ENCODE results near the gene HK3.

Gene HK3

GRCh38 chr5:176870110-176870591 lies 29.0 kb downstream of the HK3 start:
- no peak for DNase-seq (ENCODE audit: low read depth in 2 of 3, low spot score in 2 of 3)

GRCh38 chr5:176869501-176870109 lies 29.5 kb downstream of the HK3 start:
- no peak for DNase-seq (ENCODE audit: low read depth in 2 of 3, low spot score in 2 of 3)

- DNase-seq (ENCODE audit: low read depth in 2 of 3, low spot score in 2 of 3): no peak
Observed at GRCh38 chr5:176868731-176869130, 30.4 kb downstream of the HK3 start.

- DNase-seq (ENCODE audit: low read depth in 2 of 3, low spot score in 2 of 3): no peak
Observed at GRCh38 chr5:176868126-176868525, 31.0 kb downstream of the HK3 start.

GRCh38 chr5:176866707-176867310 lies 32.3 kb downstream of the HK3 start:
- DNase-seq (ENCODE audit: low read depth in 2 of 3, low spot score in 2 of 3): no peak

GRCh38 chr5:176865964-176866363 lies 33.2 kb downstream of the HK3 start:
- DNase-seq (ENCODE audit: low read depth in 2 of 3, low spot score in 2 of 3): no peak

- no peak for DNase-seq (ENCODE audit: low read depth in 2 of 3, low spot score in 2 of 3)
Observed at GRCh38 chr5:176864755-176865154, 34.4 kb downstream of the HK3 start.

- no peak for DNase-seq (ENCODE audit: low read depth in 2 of 3, low spot score in 2 of 3)
Observed at GRCh38 chr5:176863765-176864098, 35.4 kb downstream of the HK3 start.

- no peak for DNase-seq (ENCODE audit: low read depth in 2 of 3, low spot score in 2 of 3)
Observed at GRCh38 chr5:176863041-176863764, 35.9 kb downstream of the HK3 start.

- no peak for DNase-seq (ENCODE audit: low read depth in 2 of 3, low spot score in 2 of 3)
Observed at GRCh38 chr5:176862330-176862995, 36.7 kb downstream of the HK3 start.

- DNase-seq (ENCODE audit: low read depth in 2 of 3, low spot score in 2 of 3): no peak
Observed at GRCh38 chr5:176861276-176861675, 37.9 kb downstream of the HK3 start.

GRCh38 chr5:176860381-176860780 lies 38.8 kb downstream of the HK3 start:
- DNase-seq (ENCODE audit: low read depth in 2 of 3, low spot score in 2 of 3): no peak

- no peak for DNase-seq (ENCODE audit: low read depth in 2 of 3, low spot score in 2 of 3)
Observed at GRCh38 chr5:176859916-176860315, 39.2 kb downstream of the HK3 start.

- DNase-seq (ENCODE audit: low read depth in 2 of 3, low spot score in 2 of 3): no peak
Observed at GRCh38 chr5:176857894-176858273, 41.3 kb downstream of the HK3 start.

GRCh38 chr5:176857216-176857893 lies 41.8 kb downstream of the HK3 start:
- no peak for DNase-seq (ENCODE audit: low read depth in 2 of 3, low spot score in 2 of 3)

GRCh38 chr5:176856746-176857145 lies 42.4 kb downstream of the HK3 start:
- no peak for DNase-seq (ENCODE audit: low read depth in 2 of 3, low spot score in 2 of 3)

- no peak for DNase-seq (ENCODE audit: low read depth in 2 of 3, low spot score in 2 of 3)
Observed at GRCh38 chr5:176855598-176855997, 43.5 kb downstream of the HK3 start.

GRCh38 chr5:176854164-176854563 lies 45.0 kb downstream of the HK3 start:
- DNase-seq (ENCODE audit: low read depth in 2 of 3, low spot score in 2 of 3): no peak

GRCh38 chr5:176853151-176853778 lies 45.9 kb downstream of the HK3 start:
- DNase-seq (ENCODE audit: low read depth in 2 of 3, low spot score in 2 of 3): no peak

GRCh38 chr5:176851871-176852658 lies 47.1 kb downstream of the HK3 start:
- no peak for DNase-seq (ENCODE audit: low read depth in 2 of 3, low spot score in 2 of 3)

Data from activated CD8-positive, alpha-beta memory T cell treated with anti-CD3 and anti-CD28 coated beads for 48 hours (primary cell).